Stomach (tissue), 9 donors: ENCODE data around the gene ASZ1. TPM values are rescaled to one million over a fixed set of nuclear protein-coding genes. Genes with fewer than 3 reads are reported as not detected.

Source experiments
- DNase-seq, 2 donors: peaks; one replicate each; pipeline versions ENCODE4 v3.0.0 to v3.0.0-alpha.2; 2013 to 2019
- H3K27ac ChIP-seq, 5 donors: fragments of 200-600 bp in 4 of 5; sonication (generic) in 4 of 5; one replicate each; pipeline ENCODE4 v1.5.1; 2013 to 2019; ENCODE audit warnings: mild to moderate bottlenecking in 1 of 5, moderate library complexity in 1 of 5
- H3K27me3 ChIP-seq, 3 donors: fragments of 200-600 bp; sonication (generic); one replicate each; pipeline ENCODE4 v1.5.1; 2017 to 2019; ENCODE audit warnings: mixed run types in 1 of 3
- H3K36me3 ChIP-seq, 4 donors: fragments of 200-600 bp; sonication (generic); 1 replicate in 3 of 4; 2 replicates in 1 of 4; pipeline ENCODE4 v1.5.1; 2016 to 2019
- H3K4me1 ChIP-seq, 4 donors: fragments of 200-600 bp; sonication (generic); one replicate each; pipeline ENCODE4 v1.5.1; 2016 to 2019
- H3K4me3 ChIP-seq, 4 donors: fragments of 200-600 bp; sonication (generic) in 3 of 4; one replicate each; pipeline ENCODE4 v1.5.1; 2016 to 2019; ENCODE audit warnings: mild to moderate bottlenecking in 1 of 4
- H3K9me3 ChIP-seq, 4 donors: fragments of 200-600 bp; sonication (generic); one replicate each; pipeline ENCODE4 v1.5.1; 2016 to 2019
- EP300 ChIP-seq: sonication (generic); formaldehyde crosslinking; IDR thresholded peaks from one replicate; pipeline ENCODE4 v1.6.1; 2017; ENCODE audit warnings: antibody characterized with exemption
- POLR2A ChIP-seq, 4 donors: fragments of 450-650 bp; IDR thresholded peaks; one replicate each; pipeline ENCODE4 v1.6.1; 2016; ENCODE audit warnings: antibody characterized with exemption in 4 of 4, control low read depth in 2 of 4, mild to moderate bottlenecking in 1 of 4, moderate library complexity in 1 of 4
- POLR2AphosphoS5 ChIP-seq, 3 donors: sonication (generic); formaldehyde crosslinking; IDR thresholded peaks; one replicate each; pipeline ENCODE4 v1.6.1; 2016; ENCODE audit warnings: antibody characterized with exemption in 3 of 3
- WGBS, 5 donors: extraction: QIAGEN DNeasy Blood & Tissue Kit in 3 of 5; methylation state at CpG; one replicate each; pipeline versions ENCODE4 v1.1.5 to v1.1.7; 2013 to 2018; 5-methylcytosine and 5-hydroxymethylcytosine counted together
- intact Hi-C: fragments of 100-400 bp; cut with DNase I; formaldehyde crosslinking; loops from one replicate; pipeline ENCODE4 v1.15.1; 2023; ENCODE audit warnings: low total_unique reads
- polyA plus RNA-seq, 3 donors: library from polyadenylated mRNA; stranded (reverse); fragments of 200-250 nt; gene quantifications; one replicate each; pipeline ENCODE4 v1.2.3, GENCODE V29; 2013
- total RNA-seq, 5 donors: library from RNA; depleted of rRNA; stranded (reverse); fragments of >200 nt; gene quantifications; one replicate each; pipeline versions ENCODE4 v1.1.0 to v1.2.3, GENCODE V29; 2014 to 2016
- TF ChIP-seq, protein P1 (sequence below), 7 experiments: fragments of 450-650 bp in 4 of 7; fragments of 200-600 bp in 3 of 7; sonication (generic) in 3 of 7; IDR thresholded peaks; one replicate each; pipeline ENCODE4 v1.5.1; 2016 to 2019; ENCODE audit warnings: antibody characterized with exemption in 7 of 7, control low read depth in 2 of 7, mild to moderate bottlenecking in 1 of 7
- donor health status: healthy with polysubstance abuse.
- donor health status: Bipolar disorder and iron deficiency.
- donor health status: healthy.

ASZ1 gene
- total and polyA plus RNA-seq, 8 donors = not detected

DNA sequence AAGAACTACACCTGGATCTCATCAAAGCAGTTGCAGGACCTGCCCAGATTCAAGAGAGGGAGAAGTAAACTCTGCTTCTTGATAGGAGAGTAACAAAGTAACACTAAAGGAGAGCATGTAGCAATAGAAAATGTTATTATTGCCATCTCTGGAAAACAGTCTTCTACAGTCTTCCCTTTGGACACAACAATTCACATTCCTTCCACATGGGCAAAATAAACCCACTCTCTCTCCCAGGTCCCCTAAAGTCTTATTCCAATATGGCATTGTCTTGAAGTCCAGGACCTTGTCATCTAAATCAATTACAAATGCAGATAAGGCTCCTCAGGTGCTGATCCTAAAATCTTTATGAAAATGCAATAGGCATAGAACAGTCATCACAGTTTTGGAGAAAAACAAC, 94.1 kb downstream of the ASZ1 start:
- H3K9me3 ChIP-seq = no peaks in the 10 kb centered on the region
- H3K27me3 ChIP-seq = no peaks in the 10 kb centered on the region
- no peak for DNase-seq
- TF ChIP-seq, protein P1, sequence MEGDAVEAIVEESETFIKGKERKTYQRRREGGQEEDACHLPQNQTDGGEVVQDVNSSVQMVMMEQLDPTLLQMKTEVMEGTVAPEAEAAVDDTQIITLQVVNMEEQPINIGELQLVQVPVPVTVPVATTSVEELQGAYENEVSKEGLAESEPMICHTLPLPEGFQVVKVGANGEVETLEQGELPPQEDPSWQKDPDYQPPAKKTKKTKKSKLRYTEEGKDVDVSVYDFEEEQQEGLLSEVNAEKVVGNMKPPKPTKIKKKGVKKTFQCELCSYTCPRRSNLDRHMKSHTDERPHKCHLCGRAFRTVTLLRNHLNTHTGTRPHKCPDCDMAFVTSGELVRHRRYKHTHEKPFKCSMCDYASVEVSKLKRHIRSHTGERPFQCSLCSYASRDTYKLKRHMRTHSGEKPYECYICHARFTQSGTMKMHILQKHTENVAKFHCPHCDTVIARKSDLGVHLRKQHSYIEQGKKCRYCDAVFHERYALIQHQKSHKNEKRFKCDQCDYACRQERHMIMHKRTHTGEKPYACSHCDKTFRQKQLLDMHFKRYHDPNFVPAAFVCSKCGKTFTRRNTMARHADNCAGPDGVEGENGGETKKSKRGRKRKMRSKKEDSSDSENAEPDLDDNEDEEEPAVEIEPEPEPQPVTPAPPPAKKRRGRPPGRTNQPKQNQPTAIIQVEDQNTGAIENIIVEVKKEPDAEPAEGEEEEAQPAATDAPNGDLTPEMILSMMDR (IDR thresholded peaks at IDR 0.05) = no peak
- TF ChIP-seq POLR2A (IDR thresholded peaks at IDR 0.05) (no peak), EP300 (no peak), POLR2AphosphoS5 (IDR thresholded peaks at IDR 0.05) (no peak)
- no peaks in the 10 kb centered on the region for H3K36me3 ChIP-seq
- H3K4me1 ChIP-seq = no peaks in the 10 kb centered on the region
- H3K4me3 ChIP-seq = no peak overlapping the region
- intact Hi-C loops = no loop called here
- H3K27ac ChIP-seq = no peak overlapping the region

DNA sequence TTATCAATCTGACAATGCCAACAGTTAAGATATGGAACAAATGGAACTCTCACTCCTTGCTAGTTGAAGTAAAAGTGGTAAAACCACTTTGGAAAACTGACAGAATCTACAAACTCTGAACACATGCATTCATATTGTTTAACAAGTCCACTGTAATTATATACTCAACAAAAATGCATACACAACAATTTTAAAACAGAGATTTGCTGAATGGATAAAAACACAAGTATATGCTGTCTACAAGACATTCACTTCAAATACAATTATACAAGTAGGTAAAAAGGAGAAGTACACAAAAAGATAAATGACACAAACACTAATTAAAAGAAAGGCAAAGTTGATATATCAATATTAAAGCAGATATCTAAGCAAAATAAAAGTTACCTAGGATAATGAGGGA, 95.3 kb downstream of the ASZ1 start:
- H3K36me3 ChIP-seq = no peaks in the 10 kb centered on the region
- TF ChIP-seq EP300 (no peak), POLR2A (IDR thresholded peaks at IDR 0.05) (no peak), POLR2AphosphoS5 (IDR thresholded peaks at IDR 0.05) (no peak)
- TF ChIP-seq, protein P1 (IDR thresholded peaks at IDR 0.05) = no peak
- no peaks in the 10 kb centered on the region for H3K27me3 ChIP-seq
- intact Hi-C loops = no loop called here
- H3K4me3 ChIP-seq = no peak overlapping the region
- no peak overlapping the region for H3K27ac ChIP-seq
- no peak for DNase-seq
- no peaks in the 10 kb centered on the region for H3K4me1 ChIP-seq
- peaks cover 0 to 6% (median 0%) of the 10 kb centered on the region in 4 donors for H3K9me3 ChIP-seq

DNA sequence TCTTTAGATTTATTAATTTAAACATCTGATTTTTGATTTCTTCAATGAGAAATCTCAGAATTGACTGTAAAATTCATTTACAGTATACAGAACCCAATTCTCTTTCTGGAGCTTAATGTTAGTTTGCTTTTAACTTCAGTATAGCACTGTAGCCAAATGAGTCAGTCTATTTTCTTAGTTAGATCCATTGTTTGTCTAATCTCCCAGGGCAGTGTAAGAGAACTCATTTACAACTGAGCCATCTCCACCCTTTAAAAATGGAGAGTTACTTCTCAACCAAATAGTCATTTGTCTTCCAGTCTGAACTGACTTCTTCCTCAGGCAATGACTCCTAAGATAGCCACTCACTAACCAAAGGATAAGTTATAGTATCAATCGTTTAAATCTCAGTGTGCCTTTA, 101.5 kb downstream of the ASZ1 start:
- H3K4me1 ChIP-seq = peaks cover 21 to 24% (median 22%) of the 10 kb centered on the region in 4 donors
- no peaks in the 10 kb centered on the region for H3K36me3 ChIP-seq
- DNase-seq = no peak
- no peak for TF ChIP-seq POLR2A (IDR thresholded peaks at IDR 0.05)
- no peak for TF ChIP-seq EP300
- TF ChIP-seq, protein P1 (IDR thresholded peaks at IDR 0.05) = no peak
- TF ChIP-seq POLR2AphosphoS5 (IDR thresholded peaks at IDR 0.05) = no peak
- no peak overlapping the region for H3K4me3 ChIP-seq
- 66 to 92% (median 76%) methylated on average over 1 of the region's 1 CpG for WGBS, 5 donors
- H3K27ac ChIP-seq = no peak overlapping the region
- peaks cover 15 to 50% (median 38%) of the 10 kb centered on the region in 3 donors for H3K27me3 ChIP-seq
- intact Hi-C loops = no loop called here
- peaks cover 0 to 6% (median 0%) of the 10 kb centered on the region in 4 donors for H3K9me3 ChIP-seq

GRCh38 chr7:117324960-117325359, 102.3 kb downstream of the ASZ1 start:
- Histone ChIP-seq H3K36me3 (no peaks in the 10 kb centered on the region), H3K27me3 (peaks cover 15 to 59% (median 44%) of the 10 kb centered on the region in 3 donors), H3K9me3 (peaks cover 0 to 6% (median 0%) of the 10 kb centered on the region in 4 donors), H3K4me1 (peaks cover 21 to 24% (median 22%) of the 10 kb centered on the region in 4 donors), H3K27ac (no peak overlapping the region), H3K4me3 (peak overlapping the region in 2 of 4 donors; percentile 47 to 48)
- DNase-seq = no peak
- TF ChIP-seq POLR2AphosphoS5 (IDR thresholded peaks at IDR 0.05) (no peak), POLR2A (IDR thresholded peaks at IDR 0.05) (no peak), EP300 (no peak)
- TF ChIP-seq, protein P1 (IDR thresholded peaks at IDR 0.05) = no peak
- WGBS, 5 donors = 58 to 67% (median 64%) methylated on average over 4 of the region's 4 CpGs
- intact Hi-C loops = no loop called here
